ENCODE data around the gene SDCBP2. TPM values are rescaled to one million over a fixed set of nuclear protein-coding genes. Genes with fewer than 3 reads are reported as not detected.

The SDCBP2 gene
- total and polyA plus RNA-seq, 2 experiments from 2014 or later = 3.2 to 5.3 TPM

DNA sequence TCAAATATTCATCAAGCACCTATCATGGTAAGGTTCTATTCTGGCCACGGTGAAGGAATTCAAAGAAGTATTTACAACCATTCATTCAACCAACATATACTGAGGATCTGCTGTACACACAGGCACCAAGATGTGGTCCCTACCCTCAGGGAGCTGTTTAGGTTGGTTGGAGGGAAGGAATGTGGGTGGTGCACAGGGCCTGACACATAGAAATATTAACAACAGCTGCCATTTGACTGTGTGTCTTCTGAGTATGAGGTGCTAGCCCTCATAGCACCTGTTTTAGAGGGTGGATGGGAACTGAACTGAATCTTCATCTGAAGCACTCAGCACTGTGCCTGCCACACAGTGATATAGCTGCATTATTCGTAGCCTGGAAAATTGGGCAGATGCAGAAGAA lies 55.6 kb downstream of the SDCBP2 start:
- Histone ChIP-seq H3K79me2 (replicated peaks; ENCODE audit: insufficient read depth) (no peaks in the 10 kb centered on the region), H3K36me3 (ENCODE audit: insufficient read depth) (no peaks in the 10 kb centered on the region), H3K4me2 (no peak overlapping the region), H3K9me2 (ENCODE audit: insufficient read depth) (no peaks in the 10 kb centered on the region), H3K4me1 (ENCODE audit: insufficient read depth) (no peaks in the 10 kb centered on the region; the same call in 1 of the 2 replicates), H4K20me1 (replicated peaks; ENCODE audit: insufficient read depth) (0 out of 2 replicates have a peak, but pooled peaks cover 1% of the 10 kb centered on the region), H3F3A (replicated peaks; ENCODE audit: low read depth) (no peaks in the 10 kb centered on the region), H3K4me3 (no peak overlapping the region), H3K27me3 (ENCODE audit: insufficient read depth) (no peaks in the 10 kb centered on the region), H2AFZ (no peak overlapping the region), H3K27ac (ENCODE audit: low read depth) (no peak overlapping the region)
- H3K27me3 Mint-ChIP-seq (ENCODE audit: insufficient read depth, low read depth, poor library complexity) = peaks cover 7% of the 10 kb centered on the region
- no peak overlapping the region for H3K4me3 Mint-ChIP-seq
- ATAC-seq (no peak), DNase-seq (ENCODE audit: low spot score) (no peak)
- H3K27ac Mint-ChIP-seq = no peak overlapping the region
- TF ChIP-seq EZH2 (IDR thresholded peaks at IDR 0.05; ENCODE audit: low read depth, unreplicated experiment) (no peak), ZNF114 (CRISPR knock-in tag; IDR thresholded peaks at IDR 0.05) (no peak), ZNF331 (CRISPR knock-in tag; IDR thresholded peaks at IDR 0.05; ENCODE audit: low read depth) (no peak), CREB1 (CRISPR knock-in tag; IDR thresholded peaks at IDR 0.05; ENCODE audit: low read depth) (no peak), CTCF (conservative IDR thresholded peaks at IDR 0.05; ENCODE audit: low read depth in 2 of 2) (no peak), EZH2phosphoT487 (IDR thresholded peaks at IDR 0.05; ENCODE audit: unreplicated experiment) (no peak), POLR2AphosphoS5 (IDR thresholded peaks at IDR 0.05; ENCODE audit: low read depth) (no peak), JUNB (IDR thresholded peaks at IDR 0.05; ENCODE audit: unreplicated experiment) (no peak), NANOG (IDR thresholded peaks at IDR 0.05; ENCODE audit: borderline replicate concordance) (no peak), ZNF462 (CRISPR knock-in tag; IDR thresholded peaks at IDR 0.05) (no peak), STAT1 (IDR thresholded peaks at IDR 0.05; ENCODE audit: unreplicated experiment) (no peak)
- TF ChIP-seq, protein P1, sequence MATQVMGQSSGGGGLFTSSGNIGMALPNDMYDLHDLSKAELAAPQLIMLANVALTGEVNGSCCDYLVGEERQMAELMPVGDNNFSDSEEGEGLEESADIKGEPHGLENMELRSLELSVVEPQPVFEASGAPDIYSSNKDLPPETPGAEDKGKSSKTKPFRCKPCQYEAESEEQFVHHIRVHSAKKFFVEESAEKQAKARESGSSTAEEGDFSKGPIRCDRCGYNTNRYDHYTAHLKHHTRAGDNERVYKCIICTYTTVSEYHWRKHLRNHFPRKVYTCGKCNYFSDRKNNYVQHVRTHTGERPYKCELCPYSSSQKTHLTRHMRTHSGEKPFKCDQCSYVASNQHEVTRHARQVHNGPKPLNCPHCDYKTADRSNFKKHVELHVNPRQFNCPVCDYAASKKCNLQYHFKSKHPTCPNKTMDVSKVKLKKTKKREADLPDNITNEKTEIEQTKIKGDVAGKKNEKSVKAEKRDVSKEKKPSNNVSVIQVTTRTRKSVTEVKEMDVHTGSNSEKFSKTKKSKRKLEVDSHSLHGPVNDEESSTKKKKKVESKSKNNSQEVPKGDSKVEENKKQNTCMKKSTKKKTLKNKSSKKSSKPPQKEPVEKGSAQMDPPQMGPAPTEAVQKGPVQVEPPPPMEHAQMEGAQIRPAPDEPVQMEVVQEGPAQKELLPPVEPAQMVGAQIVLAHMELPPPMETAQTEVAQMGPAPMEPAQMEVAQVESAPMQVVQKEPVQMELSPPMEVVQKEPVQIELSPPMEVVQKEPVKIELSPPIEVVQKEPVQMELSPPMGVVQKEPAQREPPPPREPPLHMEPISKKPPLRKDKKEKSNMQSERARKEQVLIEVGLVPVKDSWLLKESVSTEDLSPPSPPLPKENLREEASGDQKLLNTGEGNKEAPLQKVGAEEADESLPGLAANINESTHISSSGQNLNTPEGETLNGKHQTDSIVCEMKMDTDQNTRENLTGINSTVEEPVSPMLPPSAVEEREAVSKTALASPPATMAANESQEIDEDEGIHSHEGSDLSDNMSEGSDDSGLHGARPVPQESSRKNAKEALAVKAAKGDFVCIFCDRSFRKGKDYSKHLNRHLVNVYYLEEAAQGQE (IDR thresholded peaks at IDR 0.05; ENCODE audit: unreplicated experiment) = no peak
- TF ChIP-seq, protein P2, sequence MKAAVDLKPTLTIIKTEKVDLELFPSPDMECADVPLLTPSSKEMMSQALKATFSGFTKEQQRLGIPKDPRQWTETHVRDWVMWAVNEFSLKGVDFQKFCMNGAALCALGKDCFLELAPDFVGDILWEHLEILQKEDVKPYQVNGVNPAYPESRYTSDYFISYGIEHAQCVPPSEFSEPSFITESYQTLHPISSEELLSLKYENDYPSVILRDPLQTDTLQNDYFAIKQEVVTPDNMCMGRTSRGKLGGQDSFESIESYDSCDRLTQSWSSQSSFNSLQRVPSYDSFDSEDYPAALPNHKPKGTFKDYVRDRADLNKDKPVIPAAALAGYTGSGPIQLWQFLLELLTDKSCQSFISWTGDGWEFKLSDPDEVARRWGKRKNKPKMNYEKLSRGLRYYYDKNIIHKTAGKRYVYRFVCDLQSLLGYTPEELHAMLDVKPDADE (IDR thresholded peaks at IDR 0.05) = no peak
- H3K4me1 Mint-ChIP-seq = peaks cover 2% of the 10 kb centered on the region
- H3K36me3 Mint-ChIP-seq (ENCODE audit: low read depth) = no peaks in the 10 kb centered on the region
- no peaks in the 10 kb centered on the region for H3K9me3 Mint-ChIP-seq

All from GM23338 (cell line).